ENCODE results near the gene CROCC2.

Gene CROCC2

DNA sequence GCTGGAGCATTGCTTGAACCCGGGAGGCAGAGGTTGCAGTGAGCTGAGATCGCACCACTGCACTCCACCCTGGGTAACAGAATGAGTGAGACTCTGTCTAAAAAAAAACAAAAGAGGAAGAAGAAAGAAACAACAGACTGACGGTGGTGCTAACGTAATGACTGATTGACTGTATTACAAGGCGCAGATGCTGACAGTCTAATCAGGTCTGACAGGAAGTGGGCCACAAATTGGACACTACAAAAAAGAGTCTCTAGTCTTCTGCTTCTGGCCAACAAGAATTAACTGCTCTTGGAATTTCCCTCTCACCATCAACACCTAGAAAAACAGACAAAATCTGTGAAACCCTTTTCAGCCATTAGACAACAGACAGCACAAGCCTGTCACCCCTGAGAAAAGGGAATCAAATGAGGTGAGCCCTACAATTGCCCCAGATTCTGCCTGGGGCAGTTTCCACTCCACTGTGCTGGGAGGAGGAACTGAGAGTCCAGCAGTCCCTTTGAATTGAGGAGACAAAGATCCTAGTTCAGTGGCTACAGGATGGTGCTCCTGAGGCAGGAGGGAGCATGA lies 135.5 kb downstream of the CROCC2 start:
- DNase-seq (ENCODE audit: extremely low spot score) = no peak
- TF ChIP-seq ELF4 (IDR thresholded peaks at IDR 0.05) = no peak
- TF ChIP-seq L3MBTL2 (conservative IDR thresholded peaks at IDR 0.05) = no peak
- no peak for TF ChIP-seq CTBP1 (IDR thresholded peaks at IDR 0.05; ENCODE audit: borderline replicate concordance)
- no peak for TF ChIP-seq SP1 (IDR thresholded peaks at IDR 0.05)
- no peak for TF ChIP-seq NFRKB (IDR thresholded peaks at IDR 0.05)
- no peak for TF ChIP-seq LEF1 (IDR thresholded peaks at IDR 0.05; ENCODE audit: borderline replicate concordance)
- TF ChIP-seq SUZ12 (IDR thresholded peaks at IDR 0.05) = no peak
- TF ChIP-seq TARDBP (IDR thresholded peaks at IDR 0.05) = no peak
- TF ChIP-seq FOXA1 (IDR thresholded peaks at IDR 0.05) = no peak
- no peak for TF ChIP-seq HDGF (IDR thresholded peaks at IDR 0.05; ENCODE audit: borderline replicate concordance)
- TF ChIP-seq ZNF384 (IDR thresholded peaks at IDR 0.05) = no peak
- no peak for TF ChIP-seq FOXM1 (IDR thresholded peaks at IDR 0.05; ENCODE audit: borderline replicate concordance)
- TF ChIP-seq, protein P1, sequence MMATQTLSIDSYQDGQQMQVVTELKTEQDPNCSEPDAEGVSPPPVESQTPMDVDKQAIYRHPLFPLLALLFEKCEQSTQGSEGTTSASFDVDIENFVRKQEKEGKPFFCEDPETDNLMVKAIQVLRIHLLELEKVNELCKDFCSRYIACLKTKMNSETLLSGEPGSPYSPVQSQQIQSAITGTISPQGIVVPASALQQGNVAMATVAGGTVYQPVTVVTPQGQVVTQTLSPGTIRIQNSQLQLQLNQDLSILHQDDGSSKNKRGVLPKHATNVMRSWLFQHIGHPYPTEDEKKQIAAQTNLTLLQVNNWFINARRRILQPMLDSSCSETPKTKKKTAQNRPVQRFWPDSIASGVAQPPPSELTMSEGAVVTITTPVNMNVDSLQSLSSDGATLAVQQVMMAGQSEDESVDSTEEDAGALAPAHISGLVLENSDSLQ (IDR thresholded peaks at IDR 0.05) = no peak
- TF ChIP-seq BHLHE40 (IDR thresholded peaks at IDR 0.05; ENCODE audit: borderline replicate concordance) = no peak
- ChIA-PET POLR2A (no interaction called here), CTCF (no interaction called here)
